Neural progenitor cell (in vitro differentiated cells): ENCODE data around the gene GBA3. TPM values are rescaled to one million over a fixed set of nuclear protein-coding genes. Genes with fewer than 3 reads are reported as not detected.

Source experiments
- DNase-seq: peaks from one replicate; pipeline ENCODE4 v3.0.0-alpha.2; 2016; ENCODE audit warnings: low spot score
- H2AFZ ChIP-seq: fragments of 200-600 bp; sonication (generic); replicated peaks from 2 replicates; pipeline ENCODE4 v1.6.1; 2016; ENCODE audit warnings: antibody characterized with exemption
- H3F3A ChIP-seq: fragments of 200-600 bp; sonication (generic); 2 replicates; pipeline ENCODE4 v1.6.1; 2016; ENCODE audit warnings: antibody characterized with exemption, low read depth
- H3K27ac ChIP-seq: fragments of 200-600 bp; sonication (generic); 2 replicates; pipeline ENCODE4 v1.5.1; 2016; ENCODE audit warnings: mild to moderate bottlenecking
- H3K27me3 ChIP-seq: fragments of 200-600 bp; sonication (generic); 2 replicates; pipeline ENCODE4 v1.6.1; 2016; ENCODE audit warnings: mild to moderate bottlenecking, moderate library complexity
- H3K36me3 ChIP-seq: fragments of 200-600 bp; sonication (generic); 2 replicates; pipeline ENCODE4 v1.5.1; 2016
- H3K4me1 ChIP-seq: fragments of 200-600 bp; sonication (generic); 2 replicates; pipeline ENCODE4 v1.6.1; 2016; ENCODE audit warnings: mixed run types
- H3K4me2 ChIP-seq: fragments of 200-600 bp; sonication (generic); 2 replicates; pipeline ENCODE4 v1.6.1; 2016
- H3K4me3 ChIP-seq: fragments of 200-600 bp; sonication (generic); 2 replicates; pipeline ENCODE4 v1.5.1; 2016
- H3K79me2 ChIP-seq: fragments of 200-600 bp; sonication (generic); 2 replicates; pipeline ENCODE4 v1.6.1; 2016; ENCODE audit warnings: low read depth
- H3K9ac ChIP-seq: fragments of 200-600 bp; sonication (generic); 2 replicates; pipeline ENCODE4 v1.6.1; 2016
- H3K9me3 ChIP-seq: fragments of 200-600 bp; sonication (generic); 2 replicates; pipeline ENCODE4 v1.5.1; 2016; ENCODE audit warnings: low read depth
- H4K20me1 ChIP-seq: fragments of 200-600 bp; sonication (generic); 2 replicates; pipeline ENCODE4 v1.6.1; 2016; ENCODE audit warnings: low read depth
- H3K27ac Mint-ChIP-seq: 3 replicates; pipeline ENCODE4 v1.8.0; 2021; ENCODE audit warnings: mixed read lengths
- H3K27me3 Mint-ChIP-seq: 2 replicates; pipeline ENCODE4 v1.8.0; 2022; ENCODE audit warnings: low read depth, mild to moderate bottlenecking, inconsistent platforms, moderate library complexity, mixed read lengths; ENCODE audit not compliant: insufficient read depth
- H3K36me3 Mint-ChIP-seq: 3 replicates; pipeline ENCODE4 v1.8.0; 2021; ENCODE audit warnings: mixed read lengths
- H3K4me1 Mint-ChIP-seq: 3 replicates; pipeline ENCODE4 v1.8.0; 2021; ENCODE audit warnings: mixed read lengths
- H3K4me3 Mint-ChIP-seq: 3 replicates; pipeline ENCODE4 v1.8.0; 2021; ENCODE audit warnings: mild to moderate bottlenecking, moderate library complexity, mixed read lengths
- H3K9me3 Mint-ChIP-seq: 3 replicates; pipeline ENCODE4 v1.8.0; 2020; ENCODE audit warnings: mixed read lengths
- CTCF ChIP-seq: fragments of 200-600 bp; sonication (generic); IDR thresholded peaks from 2 replicates; pipeline ENCODE4 v1.5.1; 2017; ENCODE audit warnings: antibody characterized with exemption, mild to moderate bottlenecking
- EZH2 ChIP-seq: fragments of 200-600 bp; sonication (generic); IDR thresholded peaks from 2 replicates; pipeline ENCODE4 v1.6.1; 2017; ENCODE audit warnings: antibody characterized with exemption, mild to moderate bottlenecking, moderate library complexity
- EZH2phosphoT487 ChIP-seq: fragments of 200-600 bp; sonication (generic); IDR thresholded peaks from 2 replicates; pipeline ENCODE4 v1.6.1; 2017; ENCODE audit warnings: antibody characterized with exemption
- total RNA-seq: library from RNA; depleted of rRNA; stranded (reverse); fragments of >200 nt; gene quantifications from 2 replicates; pipeline ENCODE4 v1.2.3, GENCODE V29; 2015; ENCODE audit warnings: low replicate concordance

Gene GBA3
- total RNA-seq, 1 donor from 2014 or later: not detected

GRCh38 chr4:22842360-22843018 is 149.8 kb downstream of the GBA3 start:
- Mint-ChIP-seq H3K36me3 (no peaks in the 10 kb centered on the region), H3K9me3 (peaks cover 2% of the 10 kb centered on the region), H3K27ac (peak overlapping the region; percentile 69), H3K27me3 (no peaks in the 10 kb centered on the region), H3K4me3 (no peak overlapping the region), H3K4me1 (peaks cover 6% of the 10 kb centered on the region)
- Histone ChIP-seq H2AFZ (no peak overlapping the region), H3K4me1 (peaks cover 22% of the 10 kb centered on the region), H3K9ac (no peak overlapping the region), H3K9me3 (no peaks in the 10 kb centered on the region), H3F3A (no peaks in the 10 kb centered on the region), H3K27ac (peak overlapping the region; percentile 86), H3K4me3 (no peak overlapping the region), H3K4me2 (peak overlapping the region; percentile 32), H3K36me3 (no peaks in the 10 kb centered on the region), H3K27me3 (no peaks in the 10 kb centered on the region), H3K79me2 (no peaks in the 10 kb centered on the region), H4K20me1 (no peaks in the 10 kb centered on the region)
- TF ChIP-seq EZH2phosphoT487 (peak; percentile 43), EZH2 (no peak), CTCF (no peak)
- peak; percentile 76 for DNase-seq

GRCh38 chr4:22848332-22848731 is 155.6 kb downstream of the GBA3 start:
- Mint-ChIP-seq H3K27me3 (no peaks in the 10 kb centered on the region), H3K27ac (no peak overlapping the region), H3K4me3 (no peak overlapping the region), H3K36me3 (no peaks in the 10 kb centered on the region), H3K4me1 (no peaks in the 10 kb centered on the region), H3K9me3 (no peaks in the 10 kb centered on the region)
- TF ChIP-seq CTCF (no peak), EZH2phosphoT487 (no peak), EZH2 (no peak)
- H3K27ac ChIP-seq: no peak overlapping the region
- H3K4me3 ChIP-seq: no peak overlapping the region
- H3K79me2 ChIP-seq: no peaks in the 10 kb centered on the region
- H2AFZ ChIP-seq: no peak overlapping the region
- no peaks in the 10 kb centered on the region for H3K36me3 ChIP-seq
- H3K9ac ChIP-seq: no peak overlapping the region
- H3K27me3 ChIP-seq: no peaks in the 10 kb centered on the region
- DNase-seq: no peak
- H3K9me3 ChIP-seq: no peaks in the 10 kb centered on the region
- peaks cover 12% of the 10 kb centered on the region for H3K4me1 ChIP-seq
- no peaks in the 10 kb centered on the region for H4K20me1 ChIP-seq
- H3F3A ChIP-seq: no peaks in the 10 kb centered on the region
- no peak overlapping the region for H3K4me2 ChIP-seq

- no peaks in the 10 kb centered on the region for H3K36me3 Mint-ChIP-seq
- Histone ChIP-seq H3K79me2 (no peaks in the 10 kb centered on the region), H3K27me3 (no peaks in the 10 kb centered on the region), H3K9ac (no peak overlapping the region), H3K36me3 (no peaks in the 10 kb centered on the region), H3K9me3 (no peaks in the 10 kb centered on the region), H3F3A (no peaks in the 10 kb centered on the region), H2AFZ (no peak overlapping the region), H3K4me2 (no peak overlapping the region), H3K4me3 (no peak overlapping the region), H4K20me1 (no peaks in the 10 kb centered on the region), H3K27ac (no peak overlapping the region), H3K4me1 (peaks cover 12% of the 10 kb centered on the region)
- no peaks in the 10 kb centered on the region for H3K4me1 Mint-ChIP-seq
- H3K9me3 Mint-ChIP-seq: no peaks in the 10 kb centered on the region
- no peak overlapping the region for H3K4me3 Mint-ChIP-seq
- H3K27ac Mint-ChIP-seq: no peak overlapping the region
- no peaks in the 10 kb centered on the region for H3K27me3 Mint-ChIP-seq
- TF ChIP-seq CTCF: no peak
- TF ChIP-seq EZH2phosphoT487: no peak
- TF ChIP-seq EZH2: no peak
- no peak for DNase-seq
Observed at GRCh38 chr4:22850055-22850454, 157.3 kb downstream of the GBA3 start.
